Body of pancreas (tissue), 4 donors: ENCODE data around the gene KLHDC7B.

Experiments used
- CTCF ChIP-seq, 7 experiments: fragments of 450-650 bp in 4 of 7; fragments of 200-600 bp in 3 of 7; sonication (generic) in 3 of 7; IDR thresholded peaks; one replicate each; pipeline ENCODE4 v1.5.1; 2016 to 2019; ENCODE audit warnings: antibody characterized with exemption in 7 of 7
- POLR2A ChIP-seq, 3 donors: fragments of 450-650 bp; IDR thresholded peaks; one replicate each; pipeline ENCODE4 v1.6.1; 2016; ENCODE audit warnings: antibody characterized with exemption in 3 of 3, mild to moderate bottlenecking in 2 of 3

GRCh38 chr22:50508897-50509296, 36.8 kb upstream of the KLHDC7B start:
- no peak for TF ChIP-seq CTCF (IDR thresholded peaks at IDR 0.05)
- no peak for TF ChIP-seq POLR2A (IDR thresholded peaks at IDR 0.05)
